Thoracic aorta (tissue), 2 donors: ENCODE data around the gene JSRP1. TPM values are rescaled to one million over a fixed set of nuclear protein-coding genes. Genes with fewer than 3 reads are reported as not detected.

Experiments
- ATAC-seq: fragments of 150-250 bp; one replicate; pipeline ENCODE4 v1.8.0; 2017; ENCODE audit warnings: low read depth; ENCODE audit not compliant: insufficient number of reproducible peaks, low FRiP score
- DNase-seq: peaks from one replicate; pipeline ENCODE4 v3.0.0-alpha.2; 2020; ENCODE audit warnings: low spot score
- H3K27ac ChIP-seq, 2 donors: fragments of 200-600 bp; sonication (generic); 1 replicate in 1 of 2; 2 replicates in 1 of 2; pipeline ENCODE4 v1.5.1; 2016; ENCODE audit warnings: mild to moderate bottlenecking in 2 of 2, moderate library complexity in 2 of 2
- H3K27me3 ChIP-seq: fragments of 200-600 bp; sonication (generic); replicated peaks from 2 replicates; pipeline ENCODE4 v1.6.0; 2016; ENCODE audit warnings: mild to moderate bottlenecking; ENCODE audit not compliant: insufficient read depth
- H3K36me3 ChIP-seq: fragments of 200-600 bp; sonication (generic); one replicate; pipeline ENCODE4 v1.5.1; 2016
- H3K4me1 ChIP-seq, 2 donors: fragments of 200-600 bp; sonication (generic); 1 replicate in 1 of 2; 2 replicates in 1 of 2; pipeline versions ENCODE4 v1.5.1 to v1.6.0; 2016; ENCODE audit warnings: low read depth in 2 of 2, mild to moderate bottlenecking in 1 of 2; ENCODE audit not compliant: control insufficient read depth in 1 of 2
- H3K4me3 ChIP-seq: fragments of 200-600 bp; sonication (generic); 2 replicates; pipeline ENCODE4 v1.5.1; 2016; ENCODE audit warnings: mild to moderate bottlenecking
- H3K9me3 ChIP-seq: fragments of 200-600 bp; sonication (generic); 2 replicates; pipeline ENCODE4 v1.5.1; 2016
- total RNA-seq, 2 donors: library from RNA; depleted of rRNA; stranded (reverse); fragments of >200 nt; gene quantifications; one replicate each; pipeline versions ENCODE4 v1.1.0 to v1.2.3, GENCODE V29; 2016
- TF ChIP-seq, protein P1 (sequence below): fragments of 200-600 bp; sonication (generic); IDR thresholded peaks from one replicate; pipeline ENCODE4 v1.5.1; 2019; ENCODE audit warnings: antibody characterized with exemption

JSRP1 gene
- total RNA-seq, 2 donors from 2014 or later = not detected

DNA sequence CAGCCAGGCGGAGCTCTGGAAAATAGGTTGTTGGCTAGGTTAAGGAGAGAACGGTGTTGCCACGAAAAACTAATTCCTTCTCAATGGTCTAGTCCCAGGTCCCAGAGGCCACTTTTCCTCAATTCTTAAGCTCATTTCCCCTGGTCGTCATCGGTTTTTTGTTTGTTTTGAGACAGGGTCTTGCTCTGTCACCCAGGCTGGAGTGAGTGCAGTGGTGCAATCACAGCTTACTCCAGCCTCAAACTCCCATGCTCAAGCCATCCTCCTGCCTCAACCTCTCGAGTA, 18.4 kb downstream of the JSRP1 start:
- ATAC-seq (no peak), DNase-seq (no peak)
- peaks cover 51 to 79% of the 10 kb centered on the region in 2 donors for H3K4me1 ChIP-seq
- TF ChIP-seq, protein P1, sequence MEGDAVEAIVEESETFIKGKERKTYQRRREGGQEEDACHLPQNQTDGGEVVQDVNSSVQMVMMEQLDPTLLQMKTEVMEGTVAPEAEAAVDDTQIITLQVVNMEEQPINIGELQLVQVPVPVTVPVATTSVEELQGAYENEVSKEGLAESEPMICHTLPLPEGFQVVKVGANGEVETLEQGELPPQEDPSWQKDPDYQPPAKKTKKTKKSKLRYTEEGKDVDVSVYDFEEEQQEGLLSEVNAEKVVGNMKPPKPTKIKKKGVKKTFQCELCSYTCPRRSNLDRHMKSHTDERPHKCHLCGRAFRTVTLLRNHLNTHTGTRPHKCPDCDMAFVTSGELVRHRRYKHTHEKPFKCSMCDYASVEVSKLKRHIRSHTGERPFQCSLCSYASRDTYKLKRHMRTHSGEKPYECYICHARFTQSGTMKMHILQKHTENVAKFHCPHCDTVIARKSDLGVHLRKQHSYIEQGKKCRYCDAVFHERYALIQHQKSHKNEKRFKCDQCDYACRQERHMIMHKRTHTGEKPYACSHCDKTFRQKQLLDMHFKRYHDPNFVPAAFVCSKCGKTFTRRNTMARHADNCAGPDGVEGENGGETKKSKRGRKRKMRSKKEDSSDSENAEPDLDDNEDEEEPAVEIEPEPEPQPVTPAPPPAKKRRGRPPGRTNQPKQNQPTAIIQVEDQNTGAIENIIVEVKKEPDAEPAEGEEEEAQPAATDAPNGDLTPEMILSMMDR = no peak
- peak overlapping the region; percentile 95 for H3K4me3 ChIP-seq
- no peaks in the 10 kb centered on the region for H3K36me3 ChIP-seq
- peak overlapping the region in 1 of 2 donors; percentile 85 for H3K27ac ChIP-seq
- no peaks in the 10 kb centered on the region for H3K27me3 ChIP-seq
- H3K9me3 ChIP-seq = no peaks in the 10 kb centered on the region

- no peak for DNase-seq
- H3K27me3 ChIP-seq = no peaks in the 10 kb centered on the region
- ATAC-seq = no peak
- peak overlapping the region; percentile 95 for H3K4me3 ChIP-seq
- peaks cover 5% of the 10 kb centered on the region for H3K36me3 ChIP-seq
- TF ChIP-seq, protein P1 = no peak
- peak overlapping the region; percentile 85 to 95 for H3K27ac ChIP-seq
- peaks cover 48 to 73% of the 10 kb centered on the region in 2 donors for H3K4me1 ChIP-seq
- no peaks in the 10 kb centered on the region for H3K9me3 ChIP-seq
These were observed 19.0 kb downstream of the JSRP1 start for GRCh38 chr19:2237051-2237868.

GRCh38 chr19:2236314-2237050, 19.7 kb downstream of the JSRP1 start, which contains the start of the genes PLEKHJ1 and SF3A2:
TSS of gene PLEKHJ1 (minus strand) at chr19:2236329. CDS start at chr19:2236248, 81 bp downstream.
TSS of gene SF3A2 (plus strand) at chr19:2236824. CDS start at chr19:2243419, 6,595 bp downstream.
- peaks cover 7% of the 10 kb centered on the region for H3K36me3 ChIP-seq
- DNase-seq (peak; percentile 85), ATAC-seq (peak; percentile 81)
- no peaks in the 10 kb centered on the region for H3K27me3 ChIP-seq
- peak within 1 kb of the TSS; percentile 85 to 95 for H3K27ac ChIP-seq
- H3K4me1 ChIP-seq = peaks cover 40 to 65% of the 10 kb centered on the region in 2 donors
- H3K4me3 ChIP-seq = peak within 1 kb of the TSS; percentile 95
- TF ChIP-seq, protein P1 = peak; percentile 94
- no peaks in the 10 kb centered on the region for H3K9me3 ChIP-seq

DNA sequence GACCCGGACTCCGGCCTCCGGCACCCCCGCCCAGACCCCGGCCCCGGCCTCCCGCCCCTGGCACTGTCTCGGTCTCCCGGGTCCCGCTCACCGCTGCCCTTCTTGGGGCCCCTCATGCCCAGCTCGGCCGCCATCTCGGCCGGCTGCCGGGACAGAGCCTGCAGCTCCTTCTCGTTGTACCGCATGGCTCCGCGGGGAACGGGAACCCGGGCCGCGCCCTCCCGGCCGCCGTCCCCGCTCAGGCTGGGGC, 20.2 kb downstream of the JSRP1 start:
- peaks cover 7% of the 10 kb centered on the region for H3K36me3 ChIP-seq
- peaks cover 35 to 60% of the 10 kb centered on the region in 2 donors for H3K4me1 ChIP-seq
- ATAC-seq = no peak
- DNase-seq = no peak
- peak overlapping the region; percentile 85 to 95 for H3K27ac ChIP-seq
- TF ChIP-seq, protein P1 = no peak
- H3K4me3 ChIP-seq = peak overlapping the region; percentile 95
- H3K9me3 ChIP-seq = no peaks in the 10 kb centered on the region
- H3K27me3 ChIP-seq = no peaks in the 10 kb centered on the region

GRCh38 chr19:2235381-2236063, 20.7 kb downstream of the JSRP1 start:
- H3K4me1 ChIP-seq = peaks cover 30 to 56% of the 10 kb centered on the region in 2 donors
- H3K27ac ChIP-seq = peak overlapping the region; percentile 85 to 95
- DNase-seq (no peak), ATAC-seq (no peak)
- peak overlapping the region; percentile 95 for H3K4me3 ChIP-seq
- no peaks in the 10 kb centered on the region for H3K27me3 ChIP-seq
- H3K36me3 ChIP-seq = peaks cover 10% of the 10 kb centered on the region
- TF ChIP-seq, protein P1 = no peak
- H3K9me3 ChIP-seq = no peaks in the 10 kb centered on the region
